ENCODE measurements around the gene HSPA12B.

DNA sequence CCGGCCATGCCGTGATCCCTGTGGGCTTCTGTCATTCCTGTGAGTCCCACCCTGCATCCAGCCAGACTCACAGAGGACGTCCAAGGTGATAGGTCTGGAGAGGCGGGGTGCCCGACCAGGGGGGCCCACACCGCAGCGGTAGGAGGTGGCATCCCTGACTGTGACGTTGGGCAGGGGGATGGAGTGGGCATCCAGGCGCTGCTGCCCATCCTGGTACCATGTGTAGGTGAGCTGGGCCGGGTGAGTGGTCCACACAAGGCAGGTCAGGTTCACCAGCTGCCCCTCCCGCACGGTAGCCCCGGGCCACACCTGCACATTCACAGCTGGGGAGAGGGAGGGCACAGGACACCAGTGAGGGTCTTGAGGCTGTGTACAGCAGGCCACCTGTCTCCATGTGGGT is 39.1 kb upstream of the HSPA12B start:
- TF ChIP-seq, protein P1, sequence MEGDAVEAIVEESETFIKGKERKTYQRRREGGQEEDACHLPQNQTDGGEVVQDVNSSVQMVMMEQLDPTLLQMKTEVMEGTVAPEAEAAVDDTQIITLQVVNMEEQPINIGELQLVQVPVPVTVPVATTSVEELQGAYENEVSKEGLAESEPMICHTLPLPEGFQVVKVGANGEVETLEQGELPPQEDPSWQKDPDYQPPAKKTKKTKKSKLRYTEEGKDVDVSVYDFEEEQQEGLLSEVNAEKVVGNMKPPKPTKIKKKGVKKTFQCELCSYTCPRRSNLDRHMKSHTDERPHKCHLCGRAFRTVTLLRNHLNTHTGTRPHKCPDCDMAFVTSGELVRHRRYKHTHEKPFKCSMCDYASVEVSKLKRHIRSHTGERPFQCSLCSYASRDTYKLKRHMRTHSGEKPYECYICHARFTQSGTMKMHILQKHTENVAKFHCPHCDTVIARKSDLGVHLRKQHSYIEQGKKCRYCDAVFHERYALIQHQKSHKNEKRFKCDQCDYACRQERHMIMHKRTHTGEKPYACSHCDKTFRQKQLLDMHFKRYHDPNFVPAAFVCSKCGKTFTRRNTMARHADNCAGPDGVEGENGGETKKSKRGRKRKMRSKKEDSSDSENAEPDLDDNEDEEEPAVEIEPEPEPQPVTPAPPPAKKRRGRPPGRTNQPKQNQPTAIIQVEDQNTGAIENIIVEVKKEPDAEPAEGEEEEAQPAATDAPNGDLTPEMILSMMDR (IDR thresholded peaks at IDR 0.05): no peak
- TF ChIP-seq POLR2A (IDR thresholded peaks at IDR 0.05): no peak

Data from heart left ventricle (tissue), 13 donors.